ENCODE measurements around the gene RTL10.

The RTL10 gene

GRCh38 chr22:19816372-19817119, 38.1 kb downstream of the RTL10 start:
- no peak for TF ChIP-seq TAF1 (IDR thresholded peaks at IDR 0.05; ENCODE audit: low read depth)
- TF ChIP-seq EGR1 (IDR thresholded peaks at IDR 0.05), result no peak
- no peak for TF ChIP-seq EP300 (IDR thresholded peaks at IDR 0.05; ENCODE audit: borderline replicate concordance)
- no peak for TF ChIP-seq TCF12 (IDR thresholded peaks at IDR 0.05; ENCODE audit: low read depth)
- TF ChIP-seq RAD21 (IDR thresholded peaks at IDR 0.05; ENCODE audit: low read depth), result no peak
- TF ChIP-seq REST (IDR thresholded peaks at IDR 0.05; ENCODE audit: low read depth), result no peak
- no peak for TF ChIP-seq USF1 (IDR thresholded peaks at IDR 0.05)
- TF ChIP-seq TEAD4 (IDR thresholded peaks at IDR 0.05), result no peak
- no peak for TF ChIP-seq CREB1 (IDR thresholded peaks at IDR 0.05; ENCODE audit: low read depth)
- no peak for TF ChIP-seq YY1 (IDR thresholded peaks at IDR 0.05; ENCODE audit: low read depth)
- TF ChIP-seq NFIC (IDR thresholded peaks at IDR 0.05), result no peak
- TF ChIP-seq ZBTB7A (IDR thresholded peaks at IDR 0.05; ENCODE audit: low read depth), result no peak

- TF ChIP-seq RAD21 (IDR thresholded peaks at IDR 0.05; ENCODE audit: low read depth) (no peak), REST (IDR thresholded peaks at IDR 0.05; ENCODE audit: low read depth) (no peak), TCF12 (IDR thresholded peaks at IDR 0.05; ENCODE audit: low read depth) (no peak), TAF1 (IDR thresholded peaks at IDR 0.05; ENCODE audit: low read depth) (no peak), FOXM1 (IDR thresholded peaks at IDR 0.05; ENCODE audit: borderline replicate concordance, low read depth) (no peak), CREB1 (IDR thresholded peaks at IDR 0.05; ENCODE audit: low read depth) (no peak)
Measured at GRCh38 chr22:19815823-19816290, 38.8 kb downstream of the RTL10 start.

- TF ChIP-seq TAF1 (IDR thresholded peaks at IDR 0.05; ENCODE audit: low read depth) (no peak), TEAD4 (IDR thresholded peaks at IDR 0.05) (no peak), NFIC (IDR thresholded peaks at IDR 0.05) (no peak), RAD21 (IDR thresholded peaks at IDR 0.05; ENCODE audit: low read depth) (no peak)
Measured at GRCh38 chr22:19815093-19815822, 39.4 kb downstream of the RTL10 start.

- TF ChIP-seq EP300 (IDR thresholded peaks at IDR 0.05; ENCODE audit: borderline replicate concordance) (no peak), NFIC (IDR thresholded peaks at IDR 0.05) (no peak), REST (IDR thresholded peaks at IDR 0.05; ENCODE audit: low read depth) (no peak), USF1 (IDR thresholded peaks at IDR 0.05) (no peak), CEBPB (IDR thresholded peaks at IDR 0.05) (no peak), CREB1 (IDR thresholded peaks at IDR 0.05; ENCODE audit: low read depth) (no peak), FOXM1 (IDR thresholded peaks at IDR 0.05; ENCODE audit: borderline replicate concordance, low read depth) (no peak)
Measured at GRCh38 chr22:19814428-19814827, 40.2 kb downstream of the RTL10 start.

- TF ChIP-seq YY1 (IDR thresholded peaks at IDR 0.05; ENCODE audit: low read depth) (no peak), TAF1 (IDR thresholded peaks at IDR 0.05; ENCODE audit: low read depth) (no peak), ZBTB7A (IDR thresholded peaks at IDR 0.05; ENCODE audit: low read depth) (no peak), FOXM1 (IDR thresholded peaks at IDR 0.05; ENCODE audit: borderline replicate concordance, low read depth) (no peak), RAD21 (IDR thresholded peaks at IDR 0.05; ENCODE audit: low read depth) (no peak), USF1 (IDR thresholded peaks at IDR 0.05) (no peak), NFIC (IDR thresholded peaks at IDR 0.05) (no peak), CEBPB (IDR thresholded peaks at IDR 0.05) (no peak), EGR1 (IDR thresholded peaks at IDR 0.05) (no peak), REST (IDR thresholded peaks at IDR 0.05; ENCODE audit: low read depth) (no peak), MAX (IDR thresholded peaks at IDR 0.05) (no peak), CREB1 (IDR thresholded peaks at IDR 0.05; ENCODE audit: low read depth) (no peak)
Measured at GRCh38 chr22:19812910-19813309, 41.8 kb downstream of the RTL10 start.

All from Ishikawa (cell line).